Neural progenitor cell (in vitro differentiated cells): ENCODE results near the gene NPHP3. TPM values are rescaled to one million over a fixed set of nuclear protein-coding genes. Genes with fewer than 3 reads are reported as not detected.

Experiments used
- DNase-seq: peaks from one replicate; pipeline ENCODE4 v3.0.0-alpha.2; 2016; ENCODE audit warnings: low spot score
- H2AFZ ChIP-seq: fragments of 200-600 bp; sonication (generic); replicated peaks from 2 replicates; pipeline ENCODE4 v1.6.1; 2016; ENCODE audit warnings: antibody characterized with exemption
- H3F3A ChIP-seq: fragments of 200-600 bp; sonication (generic); 2 replicates; pipeline ENCODE4 v1.6.1; 2016; ENCODE audit warnings: antibody characterized with exemption, low read depth
- H3K27ac ChIP-seq: fragments of 200-600 bp; sonication (generic); 2 replicates; pipeline ENCODE4 v1.5.1; 2016; ENCODE audit warnings: mild to moderate bottlenecking
- H3K27me3 ChIP-seq: fragments of 200-600 bp; sonication (generic); 2 replicates; pipeline ENCODE4 v1.6.1; 2016; ENCODE audit warnings: mild to moderate bottlenecking, moderate library complexity
- H3K36me3 ChIP-seq: fragments of 200-600 bp; sonication (generic); 2 replicates; pipeline ENCODE4 v1.5.1; 2016
- H3K4me1 ChIP-seq: fragments of 200-600 bp; sonication (generic); 2 replicates; pipeline ENCODE4 v1.6.1; 2016; ENCODE audit warnings: mixed run types
- H3K4me2 ChIP-seq: fragments of 200-600 bp; sonication (generic); 2 replicates; pipeline ENCODE4 v1.6.1; 2016
- H3K4me3 ChIP-seq: fragments of 200-600 bp; sonication (generic); 2 replicates; pipeline ENCODE4 v1.5.1; 2016
- H3K79me2 ChIP-seq: fragments of 200-600 bp; sonication (generic); 2 replicates; pipeline ENCODE4 v1.6.1; 2016; ENCODE audit warnings: low read depth
- H3K9ac ChIP-seq: fragments of 200-600 bp; sonication (generic); 2 replicates; pipeline ENCODE4 v1.6.1; 2016
- H3K9me3 ChIP-seq: fragments of 200-600 bp; sonication (generic); 2 replicates; pipeline ENCODE4 v1.5.1; 2016; ENCODE audit warnings: low read depth
- H4K20me1 ChIP-seq: fragments of 200-600 bp; sonication (generic); 2 replicates; pipeline ENCODE4 v1.6.1; 2016; ENCODE audit warnings: low read depth
- H3K27ac Mint-ChIP-seq: 3 replicates; pipeline ENCODE4 v1.8.0; 2021; ENCODE audit warnings: mixed read lengths
- H3K27me3 Mint-ChIP-seq: 2 replicates; pipeline ENCODE4 v1.8.0; 2022; ENCODE audit warnings: low read depth, mild to moderate bottlenecking, inconsistent platforms, moderate library complexity, mixed read lengths; ENCODE audit not compliant: insufficient read depth
- H3K36me3 Mint-ChIP-seq: 3 replicates; pipeline ENCODE4 v1.8.0; 2021; ENCODE audit warnings: mixed read lengths
- H3K4me1 Mint-ChIP-seq: 3 replicates; pipeline ENCODE4 v1.8.0; 2021; ENCODE audit warnings: mixed read lengths
- H3K4me3 Mint-ChIP-seq: 3 replicates; pipeline ENCODE4 v1.8.0; 2021; ENCODE audit warnings: mild to moderate bottlenecking, moderate library complexity, mixed read lengths
- H3K9me3 Mint-ChIP-seq: 3 replicates; pipeline ENCODE4 v1.8.0; 2020; ENCODE audit warnings: mixed read lengths
- EZH2 ChIP-seq: fragments of 200-600 bp; sonication (generic); IDR thresholded peaks from 2 replicates; pipeline ENCODE4 v1.6.1; 2017; ENCODE audit warnings: antibody characterized with exemption, mild to moderate bottlenecking, moderate library complexity
- EZH2phosphoT487 ChIP-seq: fragments of 200-600 bp; sonication (generic); IDR thresholded peaks from 2 replicates; pipeline ENCODE4 v1.6.1; 2017; ENCODE audit warnings: antibody characterized with exemption
- total RNA-seq: library from RNA; depleted of rRNA; stranded (reverse); fragments of >200 nt; gene quantifications from 2 replicates; pipeline ENCODE4 v1.2.3, GENCODE V29; 2015; ENCODE audit warnings: low replicate concordance
- TF ChIP-seq, protein P1 (sequence below): fragments of 200-600 bp; sonication (generic); IDR thresholded peaks from 2 replicates; pipeline ENCODE4 v1.5.1; 2017; ENCODE audit warnings: antibody characterized with exemption, mild to moderate bottlenecking

Gene NPHP3
- total RNA-seq, 1 donor from 2014 or later, result 73.1 TPM

DNA sequence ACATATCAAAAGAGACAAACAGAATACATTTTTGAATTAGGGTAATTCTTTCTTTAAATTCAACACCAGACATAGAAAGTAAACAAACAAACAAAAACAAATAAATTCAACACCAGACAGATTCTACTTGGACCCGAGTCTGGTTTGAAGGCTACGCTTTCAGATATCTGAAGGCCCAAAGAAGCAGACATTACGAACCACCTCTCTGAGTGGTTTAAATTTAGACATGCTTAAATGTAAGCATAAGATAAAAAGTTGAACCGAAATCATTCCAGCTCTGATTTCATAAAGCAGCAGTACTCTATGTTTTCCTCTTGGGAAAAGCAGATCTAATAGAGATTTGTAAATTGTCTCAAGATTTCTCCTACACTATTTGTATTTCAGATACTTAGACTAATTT is 32.2 kb downstream of the NPHP3 start:
- TF ChIP-seq, protein P1, sequence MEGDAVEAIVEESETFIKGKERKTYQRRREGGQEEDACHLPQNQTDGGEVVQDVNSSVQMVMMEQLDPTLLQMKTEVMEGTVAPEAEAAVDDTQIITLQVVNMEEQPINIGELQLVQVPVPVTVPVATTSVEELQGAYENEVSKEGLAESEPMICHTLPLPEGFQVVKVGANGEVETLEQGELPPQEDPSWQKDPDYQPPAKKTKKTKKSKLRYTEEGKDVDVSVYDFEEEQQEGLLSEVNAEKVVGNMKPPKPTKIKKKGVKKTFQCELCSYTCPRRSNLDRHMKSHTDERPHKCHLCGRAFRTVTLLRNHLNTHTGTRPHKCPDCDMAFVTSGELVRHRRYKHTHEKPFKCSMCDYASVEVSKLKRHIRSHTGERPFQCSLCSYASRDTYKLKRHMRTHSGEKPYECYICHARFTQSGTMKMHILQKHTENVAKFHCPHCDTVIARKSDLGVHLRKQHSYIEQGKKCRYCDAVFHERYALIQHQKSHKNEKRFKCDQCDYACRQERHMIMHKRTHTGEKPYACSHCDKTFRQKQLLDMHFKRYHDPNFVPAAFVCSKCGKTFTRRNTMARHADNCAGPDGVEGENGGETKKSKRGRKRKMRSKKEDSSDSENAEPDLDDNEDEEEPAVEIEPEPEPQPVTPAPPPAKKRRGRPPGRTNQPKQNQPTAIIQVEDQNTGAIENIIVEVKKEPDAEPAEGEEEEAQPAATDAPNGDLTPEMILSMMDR, result no peak
- no peak for TF ChIP-seq EZH2
- TF ChIP-seq EZH2phosphoT487, result no peak
- Histone ChIP-seq H3K4me2 (no peak overlapping the region), H3K27me3 (no peaks in the 10 kb centered on the region), H3K4me3 (no peak overlapping the region), H3K27ac (no peak overlapping the region), H3K9me3 (no peaks in the 10 kb centered on the region), H4K20me1 (no peaks in the 10 kb centered on the region), H3K79me2 (no peaks in the 10 kb centered on the region), H3K9ac (no peak overlapping the region), H3F3A (no peaks in the 10 kb centered on the region), H2AFZ (no peak overlapping the region), H3K36me3 (peaks cover 37% of the 10 kb centered on the region), H3K4me1 (no peaks in the 10 kb centered on the region)
- no peaks in the 10 kb centered on the region for H3K27me3 Mint-ChIP-seq
- H3K4me3 Mint-ChIP-seq, result no peak overlapping the region
- no peak for DNase-seq
- peaks cover 16% of the 10 kb centered on the region for H3K36me3 Mint-ChIP-seq
- no peaks in the 10 kb centered on the region for H3K9me3 Mint-ChIP-seq
- no peaks in the 10 kb centered on the region for H3K4me1 Mint-ChIP-seq
- no peak overlapping the region for H3K27ac Mint-ChIP-seq

DNA sequence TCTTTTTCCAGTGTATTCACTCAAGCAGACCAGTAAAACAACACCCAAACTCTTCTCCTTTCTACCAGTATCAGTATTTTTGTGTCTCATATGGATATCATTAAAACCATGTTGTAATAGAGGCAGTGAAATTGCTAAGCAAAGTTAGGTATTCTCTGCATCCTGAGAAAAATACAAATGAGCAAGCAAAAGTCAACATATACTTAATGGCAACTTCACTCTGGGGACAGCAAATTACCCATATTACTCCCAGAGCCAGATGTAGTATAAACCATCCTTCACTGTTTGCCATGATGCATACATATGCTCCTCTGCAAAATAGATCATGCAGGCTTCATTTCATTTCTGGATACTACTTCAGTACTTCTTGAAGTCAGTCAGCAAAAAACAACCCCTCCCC is 40.0 kb downstream of the NPHP3 start:
- H3K9me3 Mint-ChIP-seq, result no peaks in the 10 kb centered on the region
- Histone ChIP-seq H3K27ac (no peak overlapping the region), H2AFZ (no peak overlapping the region), H3F3A (peaks cover 3% of the 10 kb centered on the region), H3K36me3 (peaks cover 37% of the 10 kb centered on the region), H3K79me2 (no peaks in the 10 kb centered on the region), H3K9ac (no peak overlapping the region), H3K4me3 (no peak overlapping the region), H3K4me1 (no peaks in the 10 kb centered on the region), H3K9me3 (no peaks in the 10 kb centered on the region), H3K27me3 (no peaks in the 10 kb centered on the region), H3K4me2 (no peak overlapping the region), H4K20me1 (no peaks in the 10 kb centered on the region)
- peaks cover 18% of the 10 kb centered on the region for H3K36me3 Mint-ChIP-seq
- H3K27ac Mint-ChIP-seq, result no peak overlapping the region
- H3K4me1 Mint-ChIP-seq, result no peaks in the 10 kb centered on the region
- TF ChIP-seq EZH2 (no peak), EZH2phosphoT487 (no peak)
- TF ChIP-seq, protein P1, result no peak
- no peak for DNase-seq
- H3K4me3 Mint-ChIP-seq, result no peak overlapping the region
- H3K27me3 Mint-ChIP-seq, result no peaks in the 10 kb centered on the region

DNA sequence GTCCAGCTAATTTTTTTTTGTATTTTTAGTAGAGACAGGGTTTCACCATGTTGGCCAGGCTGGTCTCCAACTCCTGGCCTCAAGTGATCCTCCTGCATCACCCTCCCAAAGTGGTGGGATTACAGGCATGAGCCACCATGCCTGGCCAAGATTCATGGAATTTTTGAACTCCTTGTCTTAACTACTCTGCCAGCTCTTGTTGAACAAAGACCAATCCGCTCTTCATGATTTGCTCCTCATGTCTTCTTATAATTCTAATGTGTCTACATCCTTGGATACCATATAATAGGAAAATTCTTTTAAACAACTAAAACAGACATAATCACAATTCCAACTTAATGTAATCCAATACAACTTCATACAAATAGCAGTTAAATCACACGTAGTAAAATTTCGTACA is 40.8 kb downstream of the NPHP3 start:
- Mint-ChIP-seq H3K4me3 (no peak overlapping the region), H3K9me3 (no peaks in the 10 kb centered on the region), H3K4me1 (no peaks in the 10 kb centered on the region), H3K27ac (no peak overlapping the region), H3K36me3 (peaks cover 18% of the 10 kb centered on the region), H3K27me3 (no peaks in the 10 kb centered on the region)
- Histone ChIP-seq H3K27me3 (no peaks in the 10 kb centered on the region), H4K20me1 (no peaks in the 10 kb centered on the region), H3K4me2 (no peak overlapping the region), H3K9ac (no peak overlapping the region), H3K4me1 (no peaks in the 10 kb centered on the region), H2AFZ (no peak overlapping the region), H3K36me3 (peaks cover 30% of the 10 kb centered on the region), H3K79me2 (no peaks in the 10 kb centered on the region), H3K9me3 (no peaks in the 10 kb centered on the region), H3F3A (peaks cover 6% of the 10 kb centered on the region), H3K27ac (no peak overlapping the region), H3K4me3 (no peak overlapping the region)
- no peak for TF ChIP-seq EZH2phosphoT487
- TF ChIP-seq, protein P1, result no peak
- TF ChIP-seq EZH2, result no peak
- no peak for DNase-seq

DNA sequence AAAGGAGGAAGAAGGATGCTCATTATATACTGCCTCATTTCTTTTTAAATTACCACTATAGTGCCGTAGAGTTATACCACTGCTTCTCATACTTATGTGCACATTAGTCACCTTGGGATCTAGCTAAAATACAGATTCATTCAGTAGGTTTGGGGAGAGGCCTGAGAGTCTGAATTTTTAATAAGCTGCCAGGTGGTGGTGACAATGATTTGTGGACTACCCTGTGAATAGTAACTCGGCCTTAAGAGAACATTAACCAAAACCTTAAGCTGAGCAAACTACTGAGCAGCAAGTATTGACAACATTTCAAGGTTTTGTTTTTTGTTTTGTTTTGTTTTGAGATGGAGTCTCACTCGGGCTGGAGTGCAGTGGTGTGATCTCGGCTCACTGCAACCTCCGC is 42.3 kb downstream of the NPHP3 start:
- TF ChIP-seq, protein P1, result no peak
- no peak for TF ChIP-seq EZH2phosphoT487
- TF ChIP-seq EZH2, result no peak

More for the DNA sequence above, 42.3 kb downstream of the NPHP3 start:
- H3K4me1 Mint-ChIP-seq, result no peaks in the 10 kb centered on the region
- no peaks in the 10 kb centered on the region for H4K20me1 ChIP-seq
- H3K9ac ChIP-seq, result no peak overlapping the region
- no peak overlapping the region for H3K27ac ChIP-seq
- no peak overlapping the region for H3K4me3 Mint-ChIP-seq
- peaks cover 9% of the 10 kb centered on the region for H3F3A ChIP-seq
- no peaks in the 10 kb centered on the region for H3K9me3 Mint-ChIP-seq
- no peak overlapping the region for H2AFZ ChIP-seq
- H3K27ac Mint-ChIP-seq, result no peak overlapping the region
- no peaks in the 10 kb centered on the region for H3K4me1 ChIP-seq
- H3K36me3 Mint-ChIP-seq, result peaks cover 22% of the 10 kb centered on the region
- H3K27me3 Mint-ChIP-seq, result no peaks in the 10 kb centered on the region
- DNase-seq, result no peak
- H3K4me2 ChIP-seq, result no peak overlapping the region
- no peak overlapping the region for H3K4me3 ChIP-seq
- H3K27me3 ChIP-seq, result no peaks in the 10 kb centered on the region
- no peaks in the 10 kb centered on the region for H3K9me3 ChIP-seq
- peaks cover 33% of the 10 kb centered on the region for H3K36me3 ChIP-seq
- H3K79me2 ChIP-seq, result no peaks in the 10 kb centered on the region
